ENCODE measurements around the gene GP9. TPM values are rescaled to one million over a fixed set of nuclear protein-coding genes. Genes with fewer than 3 reads are reported as not detected.
"Not testable (repeated sequence)": the region's sequence is repeated elsewhere in the genome, so short reads cannot be mapped to it uniquely, and the experiment has no call there.

GP9 gene
- total and polyA plus RNA-seq, 9 donors = 0.23 to 0.81 (median 0.44) TPM

- H3K9me3 ChIP-seq (replicated peaks; ENCODE audit: control insufficient read depth, low read depth, low read length) = no peaks in the 10 kb centered on the region
- H3K27me3 ChIP-seq (ENCODE audit: control insufficient read depth, insufficient read depth, low read length) = no peaks in the 10 kb centered on the region
- peaks cover 13% of the 10 kb centered on the region for H3K4me1 ChIP-seq (ENCODE audit: control insufficient read depth, insufficient read depth, low read length)
- no peak overlapping the region for H3K4me3 ChIP-seq (ENCODE audit: low read length)
- H3K36me3 ChIP-seq (ENCODE audit: control insufficient read depth, insufficient read depth, low read length) = no peaks in the 10 kb centered on the region
- no peak for DNase-seq
- no peak overlapping the region for H3K27ac ChIP-seq (ENCODE audit: low read length)
- 82% methylated on average over 18 of the region's 19 CpGs for WGBS (ENCODE audit: insufficient coverage)
Observed at GRCh38 chr3:129061023-129061887, 676 bp downstream of the GP9 start.

DNA sequence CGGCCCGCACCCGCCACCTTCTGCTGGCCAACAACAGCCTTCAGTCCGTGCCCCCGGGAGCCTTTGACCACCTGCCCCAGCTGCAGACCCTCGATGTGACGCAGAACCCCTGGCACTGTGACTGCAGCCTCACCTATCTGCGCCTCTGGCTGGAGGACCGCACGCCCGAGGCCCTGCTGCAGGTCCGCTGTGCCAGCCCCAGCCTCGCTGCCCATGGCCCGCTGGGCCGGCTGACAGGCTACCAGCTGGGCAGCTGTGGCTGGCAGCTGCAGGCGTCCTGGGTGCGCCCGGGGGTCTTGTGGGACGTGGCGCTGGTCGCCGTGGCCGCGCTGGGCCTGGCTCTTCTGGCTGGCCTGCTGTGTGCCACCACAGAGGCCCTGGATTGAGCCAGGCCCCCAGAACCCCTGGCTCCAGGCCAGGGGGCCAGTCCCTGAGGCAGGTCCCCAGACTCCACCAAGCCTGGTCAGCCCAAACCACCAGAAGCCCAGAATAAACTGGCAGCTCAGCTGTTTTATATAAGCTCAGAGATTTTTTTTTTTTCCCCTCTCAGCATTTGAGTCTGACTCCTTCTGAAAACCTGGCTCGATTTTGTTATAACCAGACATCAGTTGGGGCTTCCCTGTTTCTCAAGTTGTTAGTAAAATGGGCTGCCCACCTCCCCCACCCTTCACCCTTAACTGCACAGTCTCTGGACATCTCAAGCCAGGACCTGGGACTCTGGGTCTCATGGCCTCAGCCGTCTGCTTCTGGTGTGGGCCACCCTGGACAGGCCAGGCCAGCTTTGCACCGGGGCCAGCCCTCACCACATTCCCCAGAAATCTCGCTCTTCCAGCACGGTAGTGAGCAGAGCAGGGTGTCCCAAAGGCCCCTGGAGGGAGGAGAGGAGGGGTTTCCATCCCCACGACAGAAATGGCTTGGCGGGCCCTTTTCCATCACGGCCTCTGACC lies 1.6 kb downstream of the GP9 start:
- Histone ChIP-seq H3K4me3 (ENCODE audit: low read length) (no peak overlapping the region), H3K27me3 (ENCODE audit: control insufficient read depth, insufficient read depth, low read length) (no peaks in the 10 kb centered on the region)
- WGBS (ENCODE audit: insufficient coverage) = 80% methylated on average over 22 of the region's 32 CpGs

GRCh38 chr3:129063091-129063640 lies 2.6 kb downstream of the GP9 start:
- no peaks in the 10 kb centered on the region for H3K9me3 ChIP-seq (replicated peaks; ENCODE audit: control insufficient read depth, low read depth, low read length)
- 54% methylated on average over 7 of the region's 10 CpGs for WGBS (ENCODE audit: insufficient coverage)
- H3K4me1 ChIP-seq (ENCODE audit: control insufficient read depth, insufficient read depth, low read length) = peaks cover 14% of the 10 kb centered on the region
- H3K27ac ChIP-seq (ENCODE audit: low read length) = no peak overlapping the region
- H3K36me3 ChIP-seq (ENCODE audit: control insufficient read depth, insufficient read depth, low read length) = no peaks in the 10 kb centered on the region
- no peak overlapping the region for H3K4me3 ChIP-seq (ENCODE audit: low read length)
- DNase-seq = no peak
- no peaks in the 10 kb centered on the region for H3K27me3 ChIP-seq (ENCODE audit: control insufficient read depth, insufficient read depth, low read length)

More for the DNA sequence above, 1.6 kb downstream of the GP9 start:
- Histone ChIP-seq H3K27ac (ENCODE audit: low read length) (no peak overlapping the region), H3K4me1 (ENCODE audit: control insufficient read depth, insufficient read depth, low read length) (peaks cover 13% of the 10 kb centered on the region), H3K36me3 (ENCODE audit: control insufficient read depth, insufficient read depth, low read length) (no peaks in the 10 kb centered on the region), H3K9me3 (replicated peaks; ENCODE audit: control insufficient read depth, low read depth, low read length) (no peaks in the 10 kb centered on the region)
- no peak for DNase-seq

GRCh38 chr3:129063841-129064482 lies 3.4 kb downstream of the GP9 start:
- Histone ChIP-seq H3K36me3 (ENCODE audit: control insufficient read depth, insufficient read depth, low read length) (no peaks in the 10 kb centered on the region), H3K27me3 (ENCODE audit: control insufficient read depth, insufficient read depth, low read length) (no peaks in the 10 kb centered on the region), H3K4me3 (ENCODE audit: low read length) (no peak overlapping the region), H3K4me1 (ENCODE audit: control insufficient read depth, insufficient read depth, low read length) (peaks cover 15% of the 10 kb centered on the region), H3K27ac (ENCODE audit: low read length) (no peak overlapping the region), H3K9me3 (replicated peaks; ENCODE audit: control insufficient read depth, low read depth, low read length) (no peaks in the 10 kb centered on the region)
- 82% methylated on average over 8 of the region's 15 CpGs for WGBS (ENCODE audit: insufficient coverage)
- no peak for DNase-seq

GRCh38 chr3:129065016-129065719 lies 4.6 kb downstream of the GP9 start:
- WGBS (ENCODE audit: insufficient coverage) = 77% methylated on average over 12 of the region's 14 CpGs
- no peak for DNase-seq
- Histone ChIP-seq H3K27ac (ENCODE audit: low read length) (no peak overlapping the region), H3K9me3 (replicated peaks; ENCODE audit: control insufficient read depth, low read depth, low read length) (no peaks in the 10 kb centered on the region), H3K4me3 (ENCODE audit: low read length) (no peak overlapping the region), H3K27me3 (ENCODE audit: control insufficient read depth, insufficient read depth, low read length) (no peaks in the 10 kb centered on the region), H3K36me3 (ENCODE audit: control insufficient read depth, insufficient read depth, low read length) (no peaks in the 10 kb centered on the region), H3K4me1 (ENCODE audit: control insufficient read depth, insufficient read depth, low read length) (peaks cover 8% of the 10 kb centered on the region)

GRCh38 chr3:129065720-129066073 lies 5.1 kb downstream of the GP9 start:
- peaks cover 3% of the 10 kb centered on the region for H3K4me1 ChIP-seq (ENCODE audit: control insufficient read depth, insufficient read depth, low read length)
- no peak overlapping the region for H3K27ac ChIP-seq (ENCODE audit: low read length)
- WGBS (ENCODE audit: insufficient coverage) = 64% methylated on average over 4 of the region's 4 CpGs
- H3K9me3 ChIP-seq (replicated peaks; ENCODE audit: control insufficient read depth, low read depth, low read length) = no peaks in the 10 kb centered on the region
- H3K27me3 ChIP-seq (ENCODE audit: control insufficient read depth, insufficient read depth, low read length) = no peaks in the 10 kb centered on the region
- no peak for DNase-seq
- H3K4me3 ChIP-seq (ENCODE audit: low read length) = no peak overlapping the region
- H3K36me3 ChIP-seq (ENCODE audit: control insufficient read depth, insufficient read depth, low read length) = no peaks in the 10 kb centered on the region

GRCh38 chr3:129067719-129068118 lies 7.1 kb downstream of the GP9 start:
- H3K4me1 ChIP-seq (ENCODE audit: control insufficient read depth, insufficient read depth, low read length); H3K4me3 ChIP-seq (ENCODE audit: low read length); H3K27ac ChIP-seq (ENCODE audit: low read length); H3K27me3 ChIP-seq (ENCODE audit: control insufficient read depth, insufficient read depth, low read length); DNase-seq; H3K36me3 ChIP-seq (ENCODE audit: control insufficient read depth, insufficient read depth, low read length); H3K9me3 ChIP-seq (replicated peaks; ENCODE audit: control insufficient read depth, low read depth, low read length): not testable (repeated sequence)
- WGBS (ENCODE audit: insufficient coverage) = 100% methylated on average over 2 of the region's 7 CpGs

DNA sequence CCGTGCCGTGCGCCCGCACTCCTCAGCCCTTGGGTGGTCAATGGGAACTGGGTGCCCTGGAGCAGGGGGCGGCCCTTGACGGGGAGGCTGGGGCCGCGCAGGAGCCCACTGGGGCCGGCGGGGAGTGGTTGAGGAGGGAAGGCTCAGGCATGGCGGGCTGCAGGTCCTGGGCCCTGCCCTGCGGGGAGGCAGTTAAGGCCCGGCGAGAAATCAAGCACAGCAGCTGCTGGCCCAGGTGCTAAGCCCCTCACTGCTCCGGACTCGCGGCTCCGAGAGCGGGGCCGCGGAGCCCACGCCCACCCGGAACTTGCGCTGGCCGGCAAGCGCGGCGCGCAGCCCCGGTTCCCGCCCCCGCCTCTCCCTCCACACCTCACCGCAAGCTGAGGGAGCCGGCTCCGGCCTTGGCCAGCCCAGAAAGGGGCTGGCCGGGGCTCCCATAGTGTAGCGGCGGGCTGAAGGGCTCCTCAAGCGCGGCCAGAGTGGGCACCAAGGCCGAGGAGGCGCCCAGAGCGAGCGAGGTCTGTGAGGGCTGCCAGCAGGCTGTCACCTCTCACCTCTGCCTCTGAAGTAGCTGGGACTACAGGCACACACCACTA lies 7.8 kb downstream of the GP9 start:
- H3K36me3 ChIP-seq (ENCODE audit: control insufficient read depth, insufficient read depth, low read length) = no peaks in the 10 kb centered on the region
- no peak overlapping the region for H3K27ac ChIP-seq (ENCODE audit: low read length)
- DNase-seq = peak; percentile 29
- H3K27me3 ChIP-seq (ENCODE audit: control insufficient read depth, insufficient read depth, low read length) = no peaks in the 10 kb centered on the region
- H3K9me3 ChIP-seq (replicated peaks; ENCODE audit: control insufficient read depth, low read depth, low read length) = no peaks in the 10 kb centered on the region
- peaks cover 2% of the 10 kb centered on the region for H3K4me1 ChIP-seq (ENCODE audit: control insufficient read depth, insufficient read depth, low read length)
- peak overlapping the region; percentile 36 for H3K4me3 ChIP-seq (ENCODE audit: low read length)
- 8% methylated on average over 40 of the region's 44 CpGs for WGBS (ENCODE audit: insufficient coverage)
